ENCODE measurements around the gene DCTN2.

DNA sequence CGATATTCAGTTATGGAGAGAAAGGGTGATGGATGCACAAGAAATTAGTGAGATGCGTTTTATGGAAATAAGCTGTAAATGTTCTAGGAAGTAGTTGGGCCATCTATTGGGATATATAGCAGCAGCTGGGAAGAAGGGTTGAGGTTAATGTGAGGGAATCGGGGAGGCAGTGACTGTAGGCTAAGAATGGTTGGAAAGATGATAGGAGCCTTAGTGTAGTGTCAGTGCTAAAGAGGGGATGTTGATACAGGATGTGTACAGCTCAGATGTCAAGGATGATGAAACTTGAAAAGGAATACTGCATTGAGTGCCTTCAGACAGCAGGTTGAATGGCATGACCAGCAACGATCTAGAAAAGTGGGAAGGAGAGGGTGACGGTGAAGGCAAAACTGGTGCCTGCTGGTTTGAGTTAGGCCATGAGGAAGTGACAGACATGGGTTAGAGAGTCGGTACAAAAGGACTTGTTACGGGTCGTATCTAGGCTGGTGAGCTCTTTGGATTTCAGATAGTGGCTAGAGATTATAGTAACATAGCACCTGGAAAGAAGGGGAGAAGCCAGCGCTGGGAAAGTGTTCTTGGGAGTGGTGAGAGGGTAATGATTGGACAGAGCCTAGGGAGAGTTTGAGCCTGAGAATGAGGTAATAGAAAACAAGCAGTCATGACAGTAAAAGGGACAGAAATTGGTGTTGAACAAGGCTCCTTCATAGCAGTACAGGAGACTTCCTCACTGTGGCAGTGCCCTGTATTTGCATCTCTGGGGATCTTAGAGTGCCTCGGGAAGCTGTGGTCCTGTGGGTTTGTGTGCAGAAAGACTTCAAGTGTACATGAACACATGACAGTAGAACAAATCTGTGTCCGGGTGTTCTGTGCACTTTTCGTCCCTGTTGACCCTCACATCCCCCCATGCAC, 49.5 kb downstream of the DCTN2 start:
- no peak for TF ChIP-seq EZH2phosphoT487 (IDR thresholded peaks at IDR 0.05; ENCODE audit: insufficient read depth, low read depth)
- no peak for TF ChIP-seq EZH2 (IDR thresholded peaks at IDR 0.05; ENCODE audit: insufficient read depth, poor library complexity, severe bottlenecking)
